Urinary bladder (tissue), 4 donors: ENCODE measurements around the gene UBE4B. TPM values are rescaled to one million over a fixed set of nuclear protein-coding genes. Genes with fewer than 3 reads are reported as not detected.

Experiments used
- DNase-seq: peaks from one replicate; pipeline ENCODE4 v3.0.0-alpha.2; 2015; ENCODE audit errors: extremely low spot score
- H3K27ac ChIP-seq: one replicate; pipeline ENCODE4 v1.5.1; 2013; ENCODE audit warnings: low read depth, mild to moderate bottlenecking, moderate library complexity
- H3K36me3 ChIP-seq: one replicate; pipeline ENCODE4 v1.6.1; 2013; ENCODE audit warnings: mild to moderate bottlenecking, moderate library complexity; ENCODE audit not compliant: insufficient read depth
- H3K4me1 ChIP-seq: one replicate; pipeline ENCODE4 v1.6.1; 2013; ENCODE audit warnings: mild to moderate bottlenecking, moderate library complexity; ENCODE audit not compliant: insufficient read depth
- H3K4me3 ChIP-seq: one replicate; pipeline ENCODE4 v1.5.1; 2013; ENCODE audit warnings: low read depth, low read length
- WGBS: extraction: QIAGEN DNeasy Blood & Tissue Kit; methylation state at CpG from one replicate; pipeline ENCODE4 v1.1.7; 2013; 5-methylcytosine and 5-hydroxymethylcytosine counted together
- polyA plus RNA-seq: library from polyadenylated mRNA; stranded (reverse); fragments of 200-250 nt; gene quantifications from one replicate; pipeline ENCODE4 v1.2.3, GENCODE V29; 2013
- total RNA-seq: library from RNA; depleted of rRNA; stranded (reverse); fragments of >200 nt; gene quantifications from one replicate; pipeline ENCODE4 v1.2.3, GENCODE V29; 2014
- donor health status: healthy with polysubstance abuse.
- donor health status: healthy.

UBE4B gene
- total and polyA plus RNA-seq, 2 donors, result 27.4 to 37.1 TPM

DNA sequence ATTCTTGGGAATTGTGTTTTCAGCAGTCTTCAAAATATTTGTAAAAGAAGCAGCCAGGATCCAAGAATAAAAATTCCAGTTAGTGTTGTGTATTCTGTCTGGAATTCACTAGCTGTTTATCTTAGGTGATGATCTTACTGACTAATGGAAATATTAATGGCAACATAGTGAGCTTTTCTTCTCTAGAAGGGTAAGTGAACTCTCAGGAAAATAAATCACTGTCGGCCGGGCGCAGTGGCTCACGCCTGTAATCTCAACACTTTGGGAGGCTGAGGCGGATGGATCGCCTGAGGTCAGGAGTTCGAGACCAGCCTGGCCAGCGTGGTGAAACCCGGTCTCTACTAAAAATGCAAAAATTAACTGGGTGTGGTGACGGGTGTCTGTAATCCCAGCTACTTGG, 90.2 kb downstream of the UBE4B start:
- DNase-seq, result no peak
- Histone ChIP-seq H3K4me3 (no peak overlapping the region), H3K4me1 (no peaks in the 10 kb centered on the region), H3K27ac (no peak overlapping the region), H3K36me3 (no peaks in the 10 kb centered on the region)
- 57% methylated on average over 10 of the region's 10 CpGs for WGBS

DNA sequence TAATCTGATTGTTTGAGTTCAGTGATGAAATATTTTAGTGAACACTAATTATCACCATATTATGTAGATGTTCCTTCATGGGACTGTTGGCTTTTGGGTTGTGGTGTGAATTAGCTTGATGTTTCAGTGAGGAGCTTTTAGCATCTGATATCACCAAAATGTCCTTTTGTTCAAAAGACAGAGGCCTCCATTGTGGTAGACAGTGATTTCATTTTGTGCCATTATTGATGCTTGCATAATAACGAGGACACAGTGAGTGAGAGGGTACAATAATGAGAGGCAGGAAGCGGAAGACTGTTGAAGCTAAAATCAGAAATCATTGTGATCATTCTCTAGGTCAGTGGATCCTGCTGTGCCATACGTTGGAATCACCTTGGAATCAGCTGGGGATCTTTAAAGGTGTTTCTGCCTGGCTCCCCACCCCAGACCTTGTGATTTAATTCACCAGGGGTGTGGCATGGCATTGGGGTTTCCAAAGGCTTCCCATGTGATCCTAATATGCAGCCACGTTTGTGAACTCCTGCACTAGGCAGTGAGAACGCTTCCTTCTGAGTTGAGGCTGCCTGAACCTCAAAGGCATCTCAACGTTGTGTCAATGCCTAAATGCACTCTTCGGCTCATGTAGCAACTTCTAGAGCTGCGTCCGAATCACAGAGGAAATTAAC, 95.5 kb downstream of the UBE4B start:
- no peaks in the 10 kb centered on the region for H3K4me1 ChIP-seq
- WGBS, result 89% methylated on average over 9 of the region's 9 CpGs
- no peak overlapping the region for H3K27ac ChIP-seq
- H3K4me3 ChIP-seq, result no peak overlapping the region
- H3K36me3 ChIP-seq, result peaks cover 2% of the 10 kb centered on the region
- DNase-seq, result no peak

- no peaks in the 10 kb centered on the region for H3K4me1 ChIP-seq
- H3K36me3 ChIP-seq, result peaks cover 5% of the 10 kb centered on the region
- DNase-seq, result no peak
- no peak overlapping the region for H3K4me3 ChIP-seq
- no peak overlapping the region for H3K27ac ChIP-seq
- 97% methylated on average over 6 of the region's 6 CpGs for WGBS
Observed at GRCh38 chr1:10132316-10132715, 99.6 kb downstream of the UBE4B start.

DNA sequence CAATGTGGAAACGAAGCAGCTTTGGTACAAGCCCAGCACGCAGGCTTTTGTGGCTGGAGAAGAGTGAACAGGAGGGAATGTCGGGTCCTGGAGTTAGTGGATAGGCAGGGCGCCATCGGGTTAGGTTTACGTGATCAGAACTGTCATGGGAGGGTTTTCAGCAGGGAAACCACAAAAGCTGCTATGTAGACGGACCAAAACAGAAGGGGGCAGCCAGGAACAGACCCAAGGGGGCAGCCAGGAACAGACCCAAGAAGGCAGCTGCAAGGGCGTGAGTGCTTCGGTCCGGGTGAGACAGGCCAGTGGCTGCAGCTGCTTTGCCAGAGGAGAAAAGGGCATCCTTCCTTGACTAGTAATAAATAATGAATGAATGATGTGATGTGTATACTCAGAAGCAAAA, 100.1 kb downstream of the UBE4B start:
- WGBS, result 88% methylated on average over 10 of the region's 10 CpGs
- no peak overlapping the region for H3K27ac ChIP-seq
- DNase-seq, result no peak
- H3K4me3 ChIP-seq, result no peak overlapping the region
- H3K4me1 ChIP-seq, result no peaks in the 10 kb centered on the region
- H3K36me3 ChIP-seq, result peaks cover 5% of the 10 kb centered on the region

- H3K4me1 ChIP-seq, result no peaks in the 10 kb centered on the region
- H3K27ac ChIP-seq, result no peak overlapping the region
- no peak for DNase-seq
- no peak overlapping the region for H3K4me3 ChIP-seq
- WGBS, result 98% methylated on average over 3 of the region's 3 CpGs
- no peaks in the 10 kb centered on the region for H3K36me3 ChIP-seq
Observed at GRCh38 chr1:10140981-10141380, 108.2 kb downstream of the UBE4B start.

DNA sequence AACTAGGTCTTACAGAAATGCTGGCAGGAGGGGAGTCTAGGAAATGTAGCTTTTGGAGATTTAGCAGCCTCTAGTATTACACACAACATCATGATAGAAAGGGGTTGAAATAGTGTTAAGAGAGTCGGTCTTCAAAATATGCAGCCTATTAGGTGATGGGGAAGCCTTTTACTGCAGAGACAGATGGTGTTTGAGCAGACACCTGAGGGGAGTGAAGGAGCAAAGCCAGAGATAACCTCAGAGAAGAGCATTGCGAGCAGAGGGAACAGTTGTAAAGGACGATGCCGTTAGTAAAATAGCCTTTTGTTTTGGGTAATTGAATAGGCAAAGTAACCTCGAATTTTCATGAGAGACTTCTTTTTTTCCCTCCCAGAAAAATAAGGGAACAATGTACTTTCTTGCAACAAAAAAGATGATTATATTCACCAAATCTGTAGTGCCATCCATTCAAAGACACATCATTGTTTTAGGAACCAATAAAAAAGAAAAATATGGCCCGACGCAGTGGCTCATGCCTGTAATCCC, 111.3 kb downstream of the UBE4B start:
- H3K36me3 ChIP-seq, result peaks cover 2% of the 10 kb centered on the region
- no peak for DNase-seq
- WGBS, result 90% methylated on average over 7 of the region's 7 CpGs
- no peak overlapping the region for H3K27ac ChIP-seq
- H3K4me1 ChIP-seq, result no peaks in the 10 kb centered on the region
- no peak overlapping the region for H3K4me3 ChIP-seq

DNA sequence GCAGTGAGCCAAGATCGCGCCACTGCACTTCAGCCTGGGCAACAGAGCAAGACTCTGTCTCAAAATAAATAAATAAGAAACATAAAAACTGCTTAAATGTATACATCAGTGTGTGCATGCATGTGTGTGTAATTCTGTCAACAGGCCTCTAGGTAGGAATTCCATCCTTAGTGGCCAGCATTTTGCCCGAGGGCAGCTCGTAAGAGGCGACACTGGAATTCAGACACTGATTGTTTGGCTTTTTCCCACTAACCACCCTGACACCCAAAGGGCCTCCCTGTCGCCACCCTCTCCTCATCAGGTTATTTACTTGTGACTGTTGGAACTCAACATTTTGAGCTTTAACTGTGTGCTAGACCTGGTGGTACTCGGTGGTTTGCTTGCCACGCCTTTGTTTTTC, 113.6 kb downstream of the UBE4B start:
- Histone ChIP-seq H3K36me3 (peaks cover 2% of the 10 kb centered on the region), H3K27ac (no peak overlapping the region), H3K4me1 (no peaks in the 10 kb centered on the region), H3K4me3 (no peak overlapping the region)
- DNase-seq, result no peak
- 94% methylated on average over 8 of the region's 8 CpGs for WGBS

GRCh38 chr1:10149231-10149630, 116.5 kb downstream of the UBE4B start:
- Histone ChIP-seq H3K36me3 (peaks cover 2% of the 10 kb centered on the region), H3K4me3 (no peak overlapping the region), H3K27ac (no peak overlapping the region), H3K4me1 (no peaks in the 10 kb centered on the region)
- DNase-seq, result no peak

GRCh38 chr1:10152709-10153284, 120.0 kb downstream of the UBE4B start:
- 88% methylated on average over 8 of the region's 8 CpGs for WGBS
- DNase-seq, result no peak
- H3K27ac ChIP-seq, result no peak overlapping the region
- H3K36me3 ChIP-seq, result peaks cover under 1% of the 10 kb centered on the region
- H3K4me3 ChIP-seq, result no peak overlapping the region
- no peaks in the 10 kb centered on the region for H3K4me1 ChIP-seq

- Histone ChIP-seq H3K27ac (no peak overlapping the region), H3K4me3 (no peak overlapping the region), H3K36me3 (no peaks in the 10 kb centered on the region), H3K4me1 (no peaks in the 10 kb centered on the region)
- 50% methylated on average over 4 of the region's 4 CpGs for WGBS
- DNase-seq, result no peak
Observed at GRCh38 chr1:10155087-10155712, 122.4 kb downstream of the UBE4B start.

GRCh38 chr1:10160173-10160572, 127.4 kb downstream of the UBE4B start:
- Histone ChIP-seq H3K36me3 (no peaks in the 10 kb centered on the region), H3K27ac (no peak overlapping the region), H3K4me1 (no peaks in the 10 kb centered on the region), H3K4me3 (no peak overlapping the region)
- no peak for DNase-seq
- WGBS, result 84% methylated on average over 3 of the region's 3 CpGs

DNA sequence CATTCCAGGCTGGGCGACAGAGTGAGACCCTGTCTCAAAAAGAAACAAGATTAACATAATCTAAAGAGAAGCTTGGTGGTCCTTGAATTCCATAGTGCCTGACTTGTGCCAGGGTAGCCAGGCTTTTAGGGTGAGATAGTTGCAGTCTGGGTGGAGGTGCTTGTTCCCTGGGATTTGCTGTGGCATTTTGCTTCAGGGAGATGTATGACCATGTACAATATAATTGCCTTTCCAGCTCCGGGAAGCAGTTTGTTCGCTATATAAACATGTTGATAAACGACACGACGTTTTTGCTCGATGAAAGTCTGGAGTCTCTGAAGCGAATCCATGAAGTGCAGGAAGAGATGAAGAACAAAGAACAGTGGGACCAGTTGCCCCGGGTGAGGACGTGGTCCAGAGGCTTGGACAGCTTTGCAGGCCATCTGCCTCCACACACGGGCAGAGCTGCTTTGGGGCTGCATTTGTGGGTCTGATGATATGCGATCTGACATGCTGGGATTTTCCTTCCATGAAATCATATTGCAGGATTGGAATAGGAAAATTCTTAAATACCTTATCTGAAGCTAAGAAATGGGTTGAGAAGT, 128.2 kb downstream of the UBE4B start:
- Histone ChIP-seq H3K27ac (no peak overlapping the region), H3K4me3 (no peak overlapping the region), H3K4me1 (no peaks in the 10 kb centered on the region), H3K36me3 (no peaks in the 10 kb centered on the region)
- 32% methylated on average over 12 of the region's 12 CpGs for WGBS
- DNase-seq, result no peak

GRCh38 chr1:10161541-10162290, 129.0 kb downstream of the UBE4B start:
- Histone ChIP-seq H3K27ac (no peak overlapping the region), H3K4me3 (no peak overlapping the region), H3K4me1 (no peaks in the 10 kb centered on the region), H3K36me3 (no peaks in the 10 kb centered on the region)
- DNase-seq, result no peak
- 71% methylated on average over 17 of the region's 17 CpGs for WGBS
